ENCODE data around the gene DLG1.

DLG1 gene

GRCh38 chr3:197167549-197167948 is 130.9 kb downstream of the DLG1 start:
- no peak for DNase-seq

DNA sequence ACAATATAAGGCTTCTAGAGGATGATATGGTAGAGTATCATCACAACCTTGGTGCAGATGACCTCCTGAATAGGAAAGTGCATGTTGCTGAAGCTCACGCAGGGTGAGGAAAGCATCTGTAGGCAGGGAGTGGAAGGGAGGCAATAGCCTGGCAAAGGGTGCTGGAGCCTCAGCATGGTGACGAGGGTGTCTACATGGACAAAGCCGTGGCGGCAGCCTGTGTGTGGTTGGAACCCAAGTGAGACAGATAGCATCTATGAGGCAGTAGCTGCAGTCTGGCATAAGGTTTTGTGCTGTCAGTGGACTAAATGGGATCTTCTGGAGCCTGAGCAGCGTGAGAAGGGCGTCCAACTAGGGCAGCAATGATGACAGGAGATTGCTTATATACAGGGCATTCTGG is 132.5 kb downstream of the DLG1 start:
- DNase-seq, result no peak

- no peak for DNase-seq
Observed at GRCh38 chr3:197155046-197155445, 143.4 kb downstream of the DLG1 start.

- no peak for DNase-seq
Observed at GRCh38 chr3:197151580-197151979, 146.8 kb downstream of the DLG1 start.

DNA sequence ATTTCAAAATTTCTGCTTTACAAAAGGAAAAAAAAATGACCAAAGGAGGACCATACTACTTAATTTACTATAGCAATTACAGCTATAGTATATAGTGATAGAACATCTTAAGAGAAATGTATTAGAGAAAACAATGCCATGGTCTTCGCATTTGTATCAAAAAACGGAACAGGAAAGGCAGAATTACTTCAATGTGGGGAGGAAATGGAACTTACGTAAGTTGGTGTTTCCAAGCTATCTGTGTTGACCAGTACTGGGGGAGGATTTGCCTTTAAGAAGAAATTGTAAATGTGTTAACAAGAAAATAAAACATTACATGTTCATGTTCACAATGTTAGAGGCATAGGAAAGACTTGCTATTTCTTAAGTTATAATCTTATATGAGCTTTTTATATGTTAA is 148.9 kb downstream of the DLG1 start:
- DNase-seq, result no peak

DNA sequence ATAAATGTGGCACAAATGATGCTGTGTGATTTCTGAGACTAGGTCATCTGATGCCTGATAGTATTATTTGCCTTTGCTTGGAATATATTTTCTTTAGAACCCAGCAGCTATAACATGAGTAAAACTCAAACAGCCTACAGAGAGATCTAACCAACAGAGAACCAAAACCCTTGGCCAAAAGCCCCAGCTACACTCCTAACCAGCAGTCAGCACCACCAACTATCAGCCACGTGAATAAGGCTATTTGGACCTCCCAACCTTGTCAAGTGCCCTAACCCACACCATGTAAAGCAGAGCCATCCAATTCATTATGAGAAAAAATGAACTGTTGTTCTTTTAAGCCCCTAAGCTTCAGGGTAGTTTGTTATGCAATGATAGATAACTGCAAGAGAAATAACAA is 154.2 kb downstream of the DLG1 start:
- DNase-seq, result no peak

- DNase-seq, result no peak
Observed at GRCh38 chr3:197139586-197139985, 158.8 kb downstream of the DLG1 start.

- no peak for DNase-seq
Observed at GRCh38 chr3:197137751-197138150, 160.7 kb downstream of the DLG1 start.

- no peak for DNase-seq
Observed at GRCh38 chr3:197136744-197137143, 161.7 kb downstream of the DLG1 start.

- DNase-seq, result no peak
Observed at GRCh38 chr3:197135212-197135611, 163.2 kb downstream of the DLG1 start.

DNA sequence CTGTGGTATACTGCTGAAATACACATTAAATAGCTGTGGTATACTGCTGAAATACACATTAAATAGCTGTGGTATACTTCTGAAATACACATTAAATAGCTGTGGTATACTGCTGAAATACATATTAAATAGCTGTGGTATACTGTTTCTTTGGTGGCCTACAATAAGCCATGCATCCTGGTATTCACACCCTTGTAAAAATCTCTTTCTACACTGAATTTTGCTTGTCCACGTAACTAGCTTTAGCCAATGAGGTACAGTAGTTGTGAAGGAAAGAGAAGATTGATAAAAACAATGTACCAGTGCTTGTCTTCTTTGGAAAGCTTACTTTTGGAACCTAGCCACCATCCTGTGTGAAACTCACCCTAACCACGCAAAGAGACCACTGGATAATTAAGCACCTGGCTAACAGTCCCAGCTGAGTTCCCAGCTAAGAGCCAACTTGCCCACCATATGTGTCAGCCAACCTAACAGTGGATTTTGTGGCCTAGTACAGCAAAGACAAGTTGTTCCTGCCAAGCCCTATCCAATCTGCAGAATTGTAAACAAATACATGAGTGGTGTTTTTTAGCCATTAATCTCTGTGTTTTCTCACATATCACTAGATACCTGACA is 165.4 kb downstream of the DLG1 start:
- no peak for DNase-seq

DNA sequence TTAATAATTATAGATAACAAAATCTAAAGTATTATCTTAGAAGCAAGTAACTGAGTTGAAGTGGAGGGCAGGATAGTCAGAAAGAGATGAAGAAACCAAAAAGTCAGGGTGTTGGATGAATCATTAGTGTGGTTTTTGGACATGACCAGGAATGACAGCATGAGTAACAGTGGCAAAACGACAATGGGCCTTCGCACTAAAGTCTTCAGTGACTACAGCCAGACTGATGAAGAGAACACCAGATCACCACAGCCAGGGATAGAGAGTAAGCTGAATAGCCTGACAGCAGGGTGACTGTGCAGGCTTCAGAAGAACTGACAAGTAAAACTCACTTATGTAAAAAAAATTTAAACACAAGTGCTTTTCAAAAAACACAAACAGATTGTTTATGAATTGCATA is 172.8 kb downstream of the DLG1 start:
- no peak for DNase-seq

- DNase-seq, result no peak
Observed at GRCh38 chr3:197124713-197125112, 173.7 kb downstream of the DLG1 start.

DNA sequence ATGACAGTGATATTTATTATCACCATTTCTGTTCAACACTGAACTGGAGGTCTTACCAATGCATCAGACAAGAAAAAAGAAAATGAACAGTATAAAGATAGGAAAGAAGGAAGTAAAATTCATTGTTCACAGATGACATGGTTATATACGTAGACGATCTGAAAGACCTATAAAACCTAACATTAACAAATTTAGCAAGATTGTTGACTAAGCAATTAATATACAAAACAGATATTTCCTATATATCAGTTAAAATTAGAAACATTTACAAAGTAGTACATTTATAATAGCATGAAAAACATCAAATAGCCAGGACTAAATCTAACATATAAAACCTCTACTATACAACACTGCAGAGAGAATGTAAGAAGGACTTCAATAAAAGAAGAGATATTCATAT is 176.0 kb downstream of the DLG1 start:
- DNase-seq, result no peak

GRCh38 chr3:197117114-197117513 is 181.3 kb downstream of the DLG1 start:
- DNase-seq, result no peak

- no peak for DNase-seq
Observed at GRCh38 chr3:197114007-197114406, 184.4 kb downstream of the DLG1 start.

DNA sequence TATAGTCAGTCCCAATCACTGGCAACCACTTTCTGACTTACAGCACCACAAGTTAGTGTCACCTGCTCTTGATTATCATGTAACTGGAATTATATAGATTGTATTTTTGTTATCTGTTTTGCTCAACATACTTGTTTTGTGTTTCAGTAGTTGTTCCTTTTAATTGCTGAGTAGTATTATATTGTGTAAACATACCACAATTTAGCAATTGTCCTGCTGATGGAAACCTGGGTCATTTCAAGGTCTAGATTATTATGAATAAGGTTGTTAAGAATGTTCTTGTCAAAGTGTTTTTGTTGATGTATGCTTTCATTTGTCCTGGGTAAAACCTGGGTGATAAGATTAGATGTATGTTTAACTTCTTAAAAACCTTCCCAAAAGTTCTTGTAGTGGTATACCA is 186.7 kb downstream of the DLG1 start:
- DNase-seq, result no peak

GRCh38 chr3:197105786-197106185 is 192.6 kb downstream of the DLG1 start:
- DNase-seq, result no peak

GRCh38 chr3:197104738-197105137 is 193.7 kb downstream of the DLG1 start:
- DNase-seq, result no peak

GRCh38 chr3:197103766-197104165 is 194.6 kb downstream of the DLG1 start:
- DNase-seq, result no peak

- no peak for DNase-seq
Observed at GRCh38 chr3:197093871-197094270, 204.5 kb downstream of the DLG1 start.

GRCh38 chr3:197088370-197088769 is 210.0 kb downstream of the DLG1 start:
- DNase-seq, result no peak

DNA sequence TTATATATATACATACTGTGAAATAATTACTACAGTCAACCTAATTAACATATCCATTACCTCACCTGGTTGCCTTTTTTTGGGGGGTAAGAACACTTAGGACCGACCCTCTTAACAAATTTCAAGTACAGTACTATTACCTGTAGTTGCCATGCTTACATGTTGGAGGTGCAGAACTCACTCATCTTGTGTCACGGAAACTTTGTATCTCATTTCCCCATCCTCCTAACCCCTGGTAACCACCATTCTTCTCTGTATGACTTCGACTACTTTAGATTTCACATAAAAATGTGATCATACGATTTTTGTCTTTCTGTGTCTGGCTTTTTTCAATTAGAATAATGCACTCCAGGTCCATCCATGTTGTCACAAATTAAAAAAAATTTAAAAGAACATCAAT is 213.3 kb downstream of the DLG1 start:
- DNase-seq, result no peak

GRCh38 chr3:197083486-197083885 is 214.9 kb downstream of the DLG1 start:
- DNase-seq, result no peak

- no peak for DNase-seq
Observed at GRCh38 chr3:197082871-197083270, 215.5 kb downstream of the DLG1 start.

DNA sequence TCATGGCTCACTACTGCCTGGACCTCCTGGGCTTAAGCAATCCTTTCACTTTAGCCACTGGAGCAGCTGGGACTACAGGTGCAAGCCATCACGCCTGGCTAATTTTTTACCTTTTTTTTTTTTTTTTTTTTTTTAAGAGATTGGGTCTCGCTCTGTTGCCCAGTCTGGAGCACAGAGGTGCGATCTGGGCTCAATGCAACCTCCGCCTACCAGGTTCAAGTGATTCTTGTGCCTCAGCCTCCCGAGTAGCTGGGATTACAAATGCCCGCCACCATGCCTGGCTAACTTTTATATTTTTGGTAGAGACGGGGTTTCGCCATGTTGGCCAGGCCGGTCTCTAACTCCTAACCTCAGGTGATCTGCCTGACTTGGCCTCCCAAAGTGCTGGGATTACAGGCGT is 218.1 kb downstream of the DLG1 start:
- no peak for DNase-seq
